H1 (cell line): Measurements from ENCODE around the gene PRKAG1. TPM values are rescaled to one million over a fixed set of nuclear protein-coding genes. Genes with fewer than 3 reads are reported as not detected.

Experiments
- CTCF ChIA-PET: fragments of 300-600 bp; sonication (Branson Sonifier 250); formaldehyde crosslinking; loops from one replicate; lab custom pipeline; 2021; ENCODE audit not compliant: partially characterized antibody; lab: Charles Lee
- POLR2A ChIA-PET: fragments of 300-600 bp; sonication (Branson Sonifier 250); formaldehyde crosslinking; loops from one replicate; lab custom pipeline; 2021; ENCODE audit warnings: inconsistent platforms; ENCODE audit not compliant: partially characterized antibody; lab: Charles Lee
- DNase-seq, 2 experiments: peaks; one replicate each; pipeline versions ENCODE4 v3.0.0 to v3.0.0-alpha.2; 2010 to 2022; ENCODE audit warnings: low spot score in 2 of 2, low read depth in 1 of 2, mixed read lengths in 1 of 2
- FAIRE-seq: peaks from 2 replicates; lab custom pipeline; 2011; peaks lifted over from hg19 to GRCh38; lab: Jason Lieb, UNC
- H2AFZ ChIP-seq: 2 replicates; pipeline ENCODE4 v1.8.1; 2012; ENCODE audit warnings: low read length, inconsistent platforms
- H2AK5ac ChIP-seq: 2 replicates; pipeline ENCODE4 v1.6.1; 2013; ENCODE audit warnings: low read depth, low read length
- H2BK120ac ChIP-seq: replicated peaks from 2 replicates; pipeline ENCODE3; 2013; ENCODE audit warnings: low read depth, low read length, inconsistent platforms
- H2BK12ac ChIP-seq: 2 replicates; pipeline ENCODE4 v1.6.1; 2013; ENCODE audit warnings: low read depth, low read length
- H2BK15ac ChIP-seq: 2 replicates; pipeline ENCODE4 v1.6.1; 2013; ENCODE audit warnings: low read length
- H2BK20ac ChIP-seq: 2 replicates; pipeline ENCODE4 v1.6.1; 2013; ENCODE audit warnings: low read length
- H2BK5ac ChIP-seq: 2 replicates; pipeline ENCODE4 v1.6.1; 2013; ENCODE audit warnings: low read depth, low read length
- H3K14ac ChIP-seq: 2 replicates; pipeline ENCODE4 v1.6.1; 2013; ENCODE audit warnings: inconsistent platforms; ENCODE audit not compliant: insufficient read length
- H3K18ac ChIP-seq: 2 replicates; pipeline ENCODE4 v1.6.1; 2013; ENCODE audit warnings: low read length; ENCODE audit errors: extremely low read depth
- H3K23ac ChIP-seq: 2 replicates; pipeline ENCODE4 v1.6.1; 2013; ENCODE audit warnings: inconsistent platforms; ENCODE audit not compliant: insufficient read length
- H3K23me2 ChIP-seq: 2 replicates; pipeline ENCODE4 v1.6.1; 2013; ENCODE audit warnings: low read depth, low read length
- H3K27ac ChIP-seq: 2 replicates; pipeline ENCODE4 v1.6.1; 2011; ENCODE audit warnings: low read depth, low read length, inconsistent platforms
- H3K27me3 ChIP-seq, 4 experiments: replicated peaks in 1 of 4; 1 replicate in 1 of 4; 2 replicates in 3 of 4; pipeline versions ENCODE4 v1.6.1 to v1.8.1; 2011 to 2013; ENCODE audit warnings: low read length in 3 of 4, mild to moderate bottlenecking in 3 of 4, inconsistent platforms in 2 of 4, mixed read lengths in 2 of 4, moderate library complexity in 1 of 4; ENCODE audit not compliant: control insufficient read depth in 3 of 4, insufficient read depth in 3 of 4; ENCODE audit errors: extremely low read depth in 1 of 4
- H3K36me3 ChIP-seq, 4 experiments: 2 replicates each; pipeline versions ENCODE4 v1.6.1 to v1.8.1; 2011 to 2013; ENCODE audit warnings: mild to moderate bottlenecking in 4 of 4, low read length in 3 of 4, moderate library complexity in 2 of 4, control low read depth in 1 of 4, inconsistent platforms in 1 of 4; ENCODE audit not compliant: insufficient read depth in 4 of 4, control insufficient read depth in 2 of 4
- H3K4ac ChIP-seq: replicated peaks from 2 replicates; pipeline ENCODE3; 2013; ENCODE audit warnings: low read length, low read depth, mixed read lengths, inconsistent platforms; ENCODE audit not compliant: insufficient read length
- H3K4me1 ChIP-seq, 4 experiments: replicated peaks in 1 of 4; 1 replicate in 1 of 4; 2 replicates in 3 of 4; pipeline versions ENCODE4 v1.6.1 to v1.8.1; 2011 to 2013; ENCODE audit warnings: low read length in 3 of 4, inconsistent platforms in 2 of 4, mixed read lengths in 1 of 4; ENCODE audit not compliant: insufficient read depth in 4 of 4, control insufficient read depth in 3 of 4
- H3K4me2 ChIP-seq, 2 experiments: 2 replicates each; pipeline versions ENCODE4 v1.6.1 to v1.8.1; 2011 to 2013; ENCODE audit warnings: low read depth in 2 of 2, low read length in 2 of 2, control low read depth in 1 of 2, inconsistent platforms in 1 of 2, mild to moderate bottlenecking in 1 of 2; ENCODE audit not compliant: insufficient read depth in 1 of 2
- H3K4me3 ChIP-seq, 4 experiments: fragments of 200-600, 300-600 bp in 1 of 4; sonication (generic), shearing (Covaris generic), sonication (Bioruptor Twin) in 1 of 4; 2 replicates each; pipeline versions ENCODE4 v1.5.1 to v1.8.1; 2011 to 2016; ENCODE audit warnings: low read length in 4 of 4, low read depth in 3 of 4, control low read depth in 2 of 4, inconsistent platforms in 2 of 4, mild to moderate bottlenecking in 2 of 4, mixed read lengths in 1 of 4, moderate library complexity in 1 of 4; ENCODE audit not compliant: insufficient read depth in 2 of 4; ENCODE audit errors: extremely low read depth in 1 of 4
- H3K56ac ChIP-seq: replicated peaks from 2 replicates; pipeline ENCODE3; 2013; ENCODE audit warnings: low read depth, mild to moderate bottlenecking, mixed read lengths, low read length, inconsistent platforms; ENCODE audit not compliant: insufficient read length
- H3K79me1 ChIP-seq: 2 replicates; pipeline ENCODE4 v1.6.1; 2013; ENCODE audit warnings: low read depth, low read length, control low read depth
- H3K79me2 ChIP-seq, 2 experiments: 2 replicates each; pipeline versions ENCODE4 v1.6.1 to v1.8.1; 2012 to 2013; ENCODE audit warnings: low read length in 2 of 2, mild to moderate bottlenecking in 2 of 2, inconsistent platforms in 1 of 2; ENCODE audit not compliant: insufficient read depth in 2 of 2, control insufficient read depth in 1 of 2
- H3K9ac ChIP-seq, 4 experiments: replicated peaks in 1 of 4; 1 replicate in 1 of 4; 2 replicates in 3 of 4; pipeline versions ENCODE4 v1.6.1 to v1.8.1; 2011 to 2013; ENCODE audit warnings: low read depth in 3 of 4, low read length in 3 of 4, control low read depth in 2 of 4, mild to moderate bottlenecking in 2 of 4, moderate library complexity in 2 of 4, inconsistent platforms in 1 of 4; ENCODE audit errors: extremely low read depth in 1 of 4
- H3K9me3 ChIP-seq, 2 experiments: 2 replicates each; pipeline versions ENCODE4 v1.6.1 to v1.8.1; 2012 to 2013; ENCODE audit warnings: mild to moderate bottlenecking in 2 of 2, moderate library complexity in 2 of 2, control low read depth in 1 of 2, inconsistent platforms in 1 of 2, low read depth in 1 of 2, low read length in 1 of 2, mixed read lengths in 1 of 2; ENCODE audit not compliant: insufficient read depth in 2 of 2
- H4K20me1 ChIP-seq, 2 experiments: replicated peaks in 1 of 2; 2 replicates each; pipeline versions ENCODE3 to v1.8.1; 2011 to 2013; ENCODE audit warnings: inconsistent platforms in 2 of 2, low read length in 2 of 2, mild to moderate bottlenecking in 1 of 2; ENCODE audit not compliant: insufficient read depth in 2 of 2, control insufficient read depth in 1 of 2
- H4K5ac ChIP-seq: 2 replicates; pipeline ENCODE4 v1.6.1; 2013; ENCODE audit warnings: low read length, low read depth, mixed read lengths, inconsistent platforms; ENCODE audit not compliant: insufficient read length
- H4K8ac ChIP-seq: 2 replicates; pipeline ENCODE4 v1.8.0; 2013; ENCODE audit warnings: mild to moderate bottlenecking, moderate library complexity, low read length, inconsistent platforms; ENCODE audit not compliant: insufficient read depth; ENCODE audit errors: extremely low read depth
- H4K91ac ChIP-seq: replicated peaks from 2 replicates; pipeline ENCODE3; 2013; ENCODE audit warnings: low read length, mixed read lengths, inconsistent platforms; ENCODE audit not compliant: insufficient read length
- CTBP2 ChIP-seq: IDR thresholded peaks from 2 replicates; pipeline ENCODE4 v1.7.0; 2011; ENCODE audit warnings: borderline replicate concordance, mild to moderate bottlenecking, moderate library complexity, mixed read lengths, low read length; ENCODE audit not compliant: insufficient read depth, insufficient read length
- RNF2 ChIP-seq: fragments of 200-900, 300-1000 bp; sonication (generic); IDR thresholded peaks from 2 replicates; pipeline ENCODE4 v1.7.1; 2016; ENCODE audit warnings: borderline replicate concordance, low read depth, mild to moderate bottlenecking, antibody characterized with exemption, low read length; ENCODE audit not compliant: poor library complexity, severe bottlenecking; ENCODE audit errors: missing control alignments
- WGBS, 2 experiments: shearing (Covaris generic) in 1 of 2; methylation state at CpG; one replicate each; pipeline versions ENCODE4 v1.1.6 to v1.1.7; 2013 to 2015; ENCODE audit warnings: low lambda C conversion rate in 2 of 2, mixed read lengths in 2 of 2, inconsistent platforms in 1 of 2, low coverage in 1 of 2, missing lambda C conversion rate in 1 of 2; ENCODE audit not compliant: insufficient replicate concordance in 2 of 2, insufficient coverage in 1 of 2, insufficient read length in 1 of 2; ENCODE audit errors: extremely low coverage in 1 of 2, missing lambda C conversion rate in 1 of 2; 5-methylcytosine and 5-hydroxymethylcytosine counted together
- polyA plus RNA-seq, 7 experiments: library from polyadenylated mRNA; depleted of rRNA in 3 of 7; stranded (reverse) in 5 of 7; unstranded in 2 of 7; fragments of >200 nt in 5 of 7; fragments of 200-250 nt in 2 of 7; gene quantifications; 1 replicate in 5 of 7; 2 replicates in 1 of 7; 4 replicates in 1 of 7; pipeline versions ENCODE4 v1.2.1 to v1.2.3, GENCODE V29; 2011 to 2013; ENCODE audit warnings: missing spikeins in 2 of 7, mixed read lengths in 2 of 7
- total RNA-seq: library from RNA; stranded (reverse); fragmentation: NEBNext Ultra II Directional; extraction: Animal tissue kit (Norgen Biotek cat#: 25700); gene quantifications from 2 replicates; pipeline ENCODE4 v1.2.1, GENCODE V29; 2021

PRKAG1 gene
- total and polyA plus RNA-seq, 2 of the 8 experiments (the other 6 are each of a cell fraction or from before 2014, with no cell fraction given) = 38.6 to 57.5 TPM

GRCh38 chr12:48980389-48980952, 38.1 kb downstream of the PRKAG1 start:
- H2BK120ac ChIP-seq = no peak overlapping the region
- no peak overlapping the region for H3K4ac ChIP-seq
- no peaks in the 10 kb centered on the region for H3K79me1 ChIP-seq
- H2BK20ac ChIP-seq = no peak overlapping the region
- WGBS, 2 experiments = 4% methylated on average over 38 of the region's 46 CpGs; no CpG with 5 or more reads in 1 of the 2 experiments
- H4K91ac ChIP-seq = no peak overlapping the region
- no peaks in the 10 kb centered on the region for H3K79me2 ChIP-seq
- peak overlapping the region; percentile 65 for H3K4me2 ChIP-seq
- peak overlapping the region; percentile 14 to 57 (median 40); a peak in 7 of 8 replicates for H3K4me3 ChIP-seq
- H2BK5ac ChIP-seq = no peak overlapping the region
- no peak overlapping the region for H3K14ac ChIP-seq
- H3K9me3 ChIP-seq = no peaks in the 10 kb centered on the region
- DNase-seq (peak in 1 of 2 experiments; percentile 78), FAIRE-seq (no peak)
- no peak overlapping the region for H3K9ac ChIP-seq
- ChIA-PET POLR2A (interaction anchor here (1.1 to 4.3 kb wide), 8 partner anchors 9 to 165 kb away, joined by 3 to 21 read pairs (median 8); partner anchors contain the start of genes ARF3, RND1 and WNT10B), CTCF (interaction anchor here (0.7 to 40.8 kb wide), 17 partner anchors 9 to 368 kb away, joined by 3 to 1336 read pairs (median 3); partner anchors contain the start of genes ARF3, DDN, PRKAG1 and WNT1)
- no peak overlapping the region for H3K23ac ChIP-seq
- H3K4me1 ChIP-seq = peaks cover 0 to 35% (median 30%) of the 10 kb centered on the region in 4 experiments; a peak in 6 of 7 replicates
- no peak overlapping the region for H3K56ac ChIP-seq
- no peak overlapping the region for H4K5ac ChIP-seq
- H4K8ac ChIP-seq = peak overlapping the region; percentile 71; the same call in 1 of the 2 replicates
- H2AFZ ChIP-seq = no peak overlapping the region; the same call in 1 of the 2 replicates
- H2BK12ac ChIP-seq = peak overlapping the region; percentile 84; the same call in 1 of the 2 replicates
- no peak overlapping the region for H3K27ac ChIP-seq
- H3K36me3 ChIP-seq = peaks cover 0 to 6% (median 0%) of the 10 kb centered on the region in 4 experiments; a peak in 1 of 8 replicates
- no peak overlapping the region for H3K18ac ChIP-seq
- no peak overlapping the region for H2BK15ac ChIP-seq
- H2AK5ac ChIP-seq = no peak overlapping the region
- peaks cover 79 to 99% (median 97%) of the 10 kb centered on the region in 4 experiments for H3K27me3 ChIP-seq
- peaks cover 8% of the 10 kb centered on the region in 2 experiments for H4K20me1 ChIP-seq
- peaks cover 15% of the 10 kb centered on the region for H3K23me2 ChIP-seq
- TF ChIP-seq RNF2 (peak; percentile 54), CTBP2 (peak; percentile 29)
